Neural cell (in vitro differentiated cells): ENCODE results near the gene HECTD1. TPM values are rescaled to one million over a fixed set of nuclear protein-coding genes. Genes with fewer than 3 reads are reported as not detected.

Experiments used
- H2AFZ ChIP-seq: fragments of 200-600, 300-800 bp; sonication (generic), shearing (Covaris generic); 2 replicates; pipeline ENCODE4 v1.6.0; 2014; ENCODE audit warnings: low read depth, mild to moderate bottlenecking, antibody characterized with exemption, low read length, moderate library complexity
- H3F3A ChIP-seq: fragments of 200-600 bp; shearing (Covaris generic); 2 replicates; pipeline ENCODE4 v1.6.1; 2016; ENCODE audit warnings: mild to moderate bottlenecking, moderate library complexity, mixed read lengths, antibody characterized with exemption, low read length; ENCODE audit not compliant: insufficient read depth, poor library complexity, severe bottlenecking
- H3K27ac ChIP-seq: fragments of 200-600, 300-800 bp; sonication (generic), shearing (Covaris generic); 2 replicates; pipeline ENCODE4 v1.5.1; 2014; ENCODE audit warnings: mild to moderate bottlenecking, low read length, moderate library complexity
- H3K27me3 ChIP-seq: fragments of 300-800, 200-600 bp; sonication (generic), shearing (Covaris generic); 2 replicates; pipeline ENCODE4 v1.6.0; 2014; ENCODE audit warnings: mild to moderate bottlenecking, low read depth, low read length, moderate library complexity; ENCODE audit not compliant: insufficient read depth
- H3K36me3 ChIP-seq: fragments of 300-800, 200-600 bp; sonication (generic), shearing (Covaris generic); 2 replicates; pipeline ENCODE4 v1.5.1; 2014; ENCODE audit warnings: mild to moderate bottlenecking, antibody characterized with exemption, low read length, moderate library complexity; ENCODE audit not compliant: insufficient read depth
- H3K4me2 ChIP-seq: fragments of 300-800, 200-600 bp; sonication (generic), shearing (Covaris generic); 2 replicates; pipeline ENCODE4 v1.6.0; 2014; ENCODE audit warnings: mild to moderate bottlenecking, low read length
- H3K4me3 ChIP-seq: fragments of 300-800, 200-600 bp; sonication (generic), shearing (Covaris generic); 2 replicates; pipeline ENCODE4 v1.5.1; 2014; ENCODE audit warnings: mild to moderate bottlenecking, low read length, moderate library complexity
- H3K79me2 ChIP-seq: fragments of 200-600 bp; shearing (Covaris generic); replicated peaks from 2 replicates; pipeline ENCODE4 v1.6.0; 2014; ENCODE audit warnings: mild to moderate bottlenecking, low read length, moderate library complexity; ENCODE audit not compliant: insufficient read depth
- H3K9ac ChIP-seq: fragments of 300-800, 200-600 bp; sonication (generic), shearing (Covaris generic); 2 replicates; pipeline ENCODE4 v1.6.1; 2016; ENCODE audit warnings: mild to moderate bottlenecking, low read length, mixed read lengths
- H3K9me2 ChIP-seq: fragments of 200-600 bp; shearing (Covaris generic); 2 replicates; pipeline ENCODE4 v1.6.1; 2016; ENCODE audit warnings: mild to moderate bottlenecking, low read length, mixed read lengths; ENCODE audit not compliant: insufficient read depth
- H3K9me3 ChIP-seq: fragments of 200-600, 300-800 bp; sonication (generic), shearing (Covaris generic); 2 replicates; pipeline ENCODE4 v1.6.1; 2016; ENCODE audit warnings: mild to moderate bottlenecking, mixed run types, low read length, moderate library complexity, mixed read lengths
- H4K20me1 ChIP-seq: fragments of 200-600 bp; shearing (Covaris generic); 2 replicates; pipeline ENCODE4 v1.6.1; 2016; ENCODE audit warnings: mild to moderate bottlenecking, mixed run types; ENCODE audit not compliant: insufficient read depth
- EP300 ChIP-seq: fragments of 450-650 bp; conservative IDR thresholded peaks from 2 replicates; pipeline ENCODE4 v1.6.1; 2014; ENCODE audit warnings: antibody characterized with exemption, mild to moderate bottlenecking, moderate library complexity; ENCODE audit not compliant: poor library complexity, severe bottlenecking
- EZH2 ChIP-seq: fragments of 200-600, 300-800 bp; shearing (Covaris generic), sonication (generic); IDR thresholded peaks from 2 replicates; pipeline ENCODE4 v1.6.1; 2014; ENCODE audit warnings: antibody characterized with exemption, low read length, borderline replicate concordance, mild to moderate bottlenecking; ENCODE audit not compliant: insufficient read depth, poor library complexity, severe bottlenecking
- POLR2AphosphoS5 ChIP-seq: IDR thresholded peaks from 2 replicates; pipeline ENCODE4 v1.6.1; 2012
- RAD21 ChIP-seq: fragments of 450-650 bp; conservative IDR thresholded peaks from 2 replicates; pipeline ENCODE4 v1.6.1; 2014; ENCODE audit warnings: antibody characterized with exemption, mild to moderate bottlenecking, moderate library complexity
- SMC3 ChIP-seq: fragments of 450-650 bp; conservative IDR thresholded peaks from 2 replicates; pipeline ENCODE4 v1.6.1; 2014; ENCODE audit warnings: antibody characterized with exemption, mild to moderate bottlenecking, moderate library complexity; ENCODE audit not compliant: poor library complexity
- TAF1 ChIP-seq: IDR thresholded peaks from 2 replicates; pipeline ENCODE4 v1.6.1; 2012; ENCODE audit warnings: low read depth
- polyA plus RNA-seq: library from polyadenylated mRNA; depleted of rRNA; stranded (reverse); fragments of >200 nt; gene quantifications from 2 replicates; pipeline ENCODE4 v1.2.3, GENCODE V29; 2014
- small RNA-seq, 3 experiments: library from RNA; depleted of rRNA; stranded (forward); fragments of <200 nt; gene quantifications; one replicate each; pipeline ENCODE3, GENCODE V24; 2012
- TF ChIP-seq, protein P1 (sequence below): IDR thresholded peaks from 2 replicates; pipeline ENCODE4 v1.6.1; 2012; ENCODE audit warnings: borderline replicate concordance
- TF ChIP-seq, protein P2 (sequence below): fragments of 450-650 bp; IDR thresholded peaks from 2 replicates; pipeline ENCODE4 v1.5.1; 2014; ENCODE audit warnings: antibody characterized with exemption, mild to moderate bottlenecking, moderate library complexity; ENCODE audit not compliant: poor library complexity, severe bottlenecking

Gene HECTD1
- polyA plus RNA-seq, 1 donor from 2014 or later: 144 TPM

DNA sequence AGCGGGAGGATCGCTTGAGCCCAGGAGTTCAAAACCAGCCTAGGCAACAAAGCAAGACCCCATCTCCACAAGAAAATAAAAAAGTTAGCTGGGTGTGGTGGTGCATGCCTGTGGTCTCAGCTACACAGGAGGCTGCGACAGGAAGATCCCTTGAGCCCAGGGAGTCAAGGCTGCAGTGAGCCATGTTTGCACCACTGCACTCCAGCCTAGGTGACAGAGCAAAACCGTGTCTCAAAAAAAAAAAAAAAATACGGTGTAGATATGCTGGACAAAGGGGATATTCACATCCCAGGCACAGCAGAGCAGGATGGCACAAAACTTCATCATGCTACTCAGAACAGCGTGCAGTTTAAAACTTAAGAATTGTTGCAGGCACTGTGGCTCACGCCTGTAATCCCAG is 156.6 kb downstream of the HECTD1 start:
- no peaks in the 10 kb centered on the region for H3F3A ChIP-seq
- no peaks in the 10 kb centered on the region for H4K20me1 ChIP-seq
- no peaks in the 10 kb centered on the region for H3K9me3 ChIP-seq
- H3K27ac ChIP-seq: no peak overlapping the region
- no peaks in the 10 kb centered on the region for H3K79me2 ChIP-seq
- H3K36me3 ChIP-seq: no peaks in the 10 kb centered on the region
- H3K9ac ChIP-seq: no peak overlapping the region
- no peak overlapping the region for H2AFZ ChIP-seq
- H3K27me3 ChIP-seq: no peaks in the 10 kb centered on the region
- H3K9me2 ChIP-seq: no peaks in the 10 kb centered on the region
- no peak for TF ChIP-seq POLR2AphosphoS5
- TF ChIP-seq, protein P1, sequence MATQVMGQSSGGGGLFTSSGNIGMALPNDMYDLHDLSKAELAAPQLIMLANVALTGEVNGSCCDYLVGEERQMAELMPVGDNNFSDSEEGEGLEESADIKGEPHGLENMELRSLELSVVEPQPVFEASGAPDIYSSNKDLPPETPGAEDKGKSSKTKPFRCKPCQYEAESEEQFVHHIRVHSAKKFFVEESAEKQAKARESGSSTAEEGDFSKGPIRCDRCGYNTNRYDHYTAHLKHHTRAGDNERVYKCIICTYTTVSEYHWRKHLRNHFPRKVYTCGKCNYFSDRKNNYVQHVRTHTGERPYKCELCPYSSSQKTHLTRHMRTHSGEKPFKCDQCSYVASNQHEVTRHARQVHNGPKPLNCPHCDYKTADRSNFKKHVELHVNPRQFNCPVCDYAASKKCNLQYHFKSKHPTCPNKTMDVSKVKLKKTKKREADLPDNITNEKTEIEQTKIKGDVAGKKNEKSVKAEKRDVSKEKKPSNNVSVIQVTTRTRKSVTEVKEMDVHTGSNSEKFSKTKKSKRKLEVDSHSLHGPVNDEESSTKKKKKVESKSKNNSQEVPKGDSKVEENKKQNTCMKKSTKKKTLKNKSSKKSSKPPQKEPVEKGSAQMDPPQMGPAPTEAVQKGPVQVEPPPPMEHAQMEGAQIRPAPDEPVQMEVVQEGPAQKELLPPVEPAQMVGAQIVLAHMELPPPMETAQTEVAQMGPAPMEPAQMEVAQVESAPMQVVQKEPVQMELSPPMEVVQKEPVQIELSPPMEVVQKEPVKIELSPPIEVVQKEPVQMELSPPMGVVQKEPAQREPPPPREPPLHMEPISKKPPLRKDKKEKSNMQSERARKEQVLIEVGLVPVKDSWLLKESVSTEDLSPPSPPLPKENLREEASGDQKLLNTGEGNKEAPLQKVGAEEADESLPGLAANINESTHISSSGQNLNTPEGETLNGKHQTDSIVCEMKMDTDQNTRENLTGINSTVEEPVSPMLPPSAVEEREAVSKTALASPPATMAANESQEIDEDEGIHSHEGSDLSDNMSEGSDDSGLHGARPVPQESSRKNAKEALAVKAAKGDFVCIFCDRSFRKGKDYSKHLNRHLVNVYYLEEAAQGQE: no peak
- TF ChIP-seq EZH2: no peak
- no peak for TF ChIP-seq EP300
- no peak for TF ChIP-seq TAF1
- no peak for TF ChIP-seq RAD21
- no peak for TF ChIP-seq SMC3
- TF ChIP-seq, protein P2, sequence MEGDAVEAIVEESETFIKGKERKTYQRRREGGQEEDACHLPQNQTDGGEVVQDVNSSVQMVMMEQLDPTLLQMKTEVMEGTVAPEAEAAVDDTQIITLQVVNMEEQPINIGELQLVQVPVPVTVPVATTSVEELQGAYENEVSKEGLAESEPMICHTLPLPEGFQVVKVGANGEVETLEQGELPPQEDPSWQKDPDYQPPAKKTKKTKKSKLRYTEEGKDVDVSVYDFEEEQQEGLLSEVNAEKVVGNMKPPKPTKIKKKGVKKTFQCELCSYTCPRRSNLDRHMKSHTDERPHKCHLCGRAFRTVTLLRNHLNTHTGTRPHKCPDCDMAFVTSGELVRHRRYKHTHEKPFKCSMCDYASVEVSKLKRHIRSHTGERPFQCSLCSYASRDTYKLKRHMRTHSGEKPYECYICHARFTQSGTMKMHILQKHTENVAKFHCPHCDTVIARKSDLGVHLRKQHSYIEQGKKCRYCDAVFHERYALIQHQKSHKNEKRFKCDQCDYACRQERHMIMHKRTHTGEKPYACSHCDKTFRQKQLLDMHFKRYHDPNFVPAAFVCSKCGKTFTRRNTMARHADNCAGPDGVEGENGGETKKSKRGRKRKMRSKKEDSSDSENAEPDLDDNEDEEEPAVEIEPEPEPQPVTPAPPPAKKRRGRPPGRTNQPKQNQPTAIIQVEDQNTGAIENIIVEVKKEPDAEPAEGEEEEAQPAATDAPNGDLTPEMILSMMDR: no peak
- H3K4me3 ChIP-seq: no peak overlapping the region
- H3K4me2 ChIP-seq: no peak overlapping the region

Small RNA genes lying within 50 kb of the gene (small RNA-seq; reads per million reads assigned to genes)
- gene RF00019: 0 to 1.2 (median 0) reads per million in 3 experiments
- gene RNU6-541P: 0 reads per million in 3 experiments

Other genes with a start within 250 kb of the HECTD1 start
- 20.4 and 20.8 TPM in 2 replicates for gene AP4S1, start 182.1 kb downstream of the HECTD1 start, polyA plus RNA-seq
- gene STRN3, start 181.4 kb downstream of the HECTD1 start, polyA plus RNA-seq: 56.2 and 60.1 TPM in 2 replicates
- gene HEATR5A, start 212.8 kb upstream of the HECTD1 start, polyA plus RNA-seq: 2.1 and 5.2 TPM in 2 replicates
- gene DTD2, start 249.7 kb upstream of the HECTD1 start, polyA plus RNA-seq: 35.7 and 38.8 TPM in 2 replicates